Measurements from ENCODE around the gene PITPNB.

The PITPNB gene

GRCh38 chr22:27827604-27828587 lies 91.2 kb downstream of the PITPNB start:
- no peak for DNase-seq

GRCh38 chr22:27825174-27825573 lies 93.9 kb downstream of the PITPNB start:
- no peak for DNase-seq

- no peak for DNase-seq
Measured at GRCh38 chr22:27823221-27823620, 95.8 kb downstream of the PITPNB start.

- DNase-seq = no peak
Measured at GRCh38 chr22:27820896-27821866, 97.9 kb downstream of the PITPNB start.

GRCh38 chr22:27816552-27816951 lies 102.5 kb downstream of the PITPNB start:
- DNase-seq = no peak

GRCh38 chr22:27815826-27816530 lies 103.1 kb downstream of the PITPNB start:
- no peak for DNase-seq

GRCh38 chr22:27814993-27815392 lies 104.1 kb downstream of the PITPNB start:
- no peak for DNase-seq

- no peak for DNase-seq
Measured at GRCh38 chr22:27811778-27812177, 107.3 kb downstream of the PITPNB start.

- no peak for DNase-seq
Measured at GRCh38 chr22:27810609-27811151, 108.4 kb downstream of the PITPNB start.

- DNase-seq = no peak
Measured at GRCh38 chr22:27809700-27810608, 109.1 kb downstream of the PITPNB start.

- DNase-seq = no peak
Measured at GRCh38 chr22:27809226-27809603, 109.8 kb downstream of the PITPNB start.

GRCh38 chr22:27808451-27809225 lies 110.4 kb downstream of the PITPNB start:
- no peak for DNase-seq

- no peak for DNase-seq
Measured at GRCh38 chr22:27805841-27806240, 113.2 kb downstream of the PITPNB start.

GRCh38 chr22:27804470-27805297 lies 114.4 kb downstream of the PITPNB start:
- peak in 1 of 2 experiments; percentile 31 for DNase-seq

GRCh38 chr22:27803841-27804415 lies 115.1 kb downstream of the PITPNB start:
- no peak for DNase-seq

- no peak for DNase-seq
Measured at GRCh38 chr22:27802346-27803073, 116.5 kb downstream of the PITPNB start.

Measured in SW 1271 (cell line).